HG03571 (cell line): ENCODE data around the gene BET1L.
"Not testable (repeated sequence)": the region's sequence is repeated elsewhere in the genome, so short reads cannot be mapped to it uniquely, and the experiment has no call there.

Source experiments
- ATAC-seq: cut with Tn5 transposase; IDR thresholded peaks from one replicate; pipeline ENCODE4 v1.9.1; 2021; ENCODE audit not compliant: unreplicated experiment

Gene BET1L

GRCh38 chr11:230431-230830, 23.2 kb upstream of the BET1L start:
- no peak for ATAC-seq

- ATAC-seq = no peak
These were observed 20.7 kb upstream of the BET1L start for GRCh38 chr11:227824-228379.

GRCh38 chr11:225734-226453, 18.7 kb upstream of the BET1L start:
- no peak for ATAC-seq

- ATAC-seq = no peak
These were observed 17.2 kb upstream of the BET1L start for GRCh38 chr11:224424-224823.

GRCh38 chr11:223884-224283, 16.7 kb upstream of the BET1L start:
- ATAC-seq = no peak

GRCh38 chr11:223026-223789, 16.0 kb upstream of the BET1L start:
- no peak for ATAC-seq

GRCh38 chr11:221998-222789, 15.0 kb upstream of the BET1L start:
- ATAC-seq = no peak

DNA sequence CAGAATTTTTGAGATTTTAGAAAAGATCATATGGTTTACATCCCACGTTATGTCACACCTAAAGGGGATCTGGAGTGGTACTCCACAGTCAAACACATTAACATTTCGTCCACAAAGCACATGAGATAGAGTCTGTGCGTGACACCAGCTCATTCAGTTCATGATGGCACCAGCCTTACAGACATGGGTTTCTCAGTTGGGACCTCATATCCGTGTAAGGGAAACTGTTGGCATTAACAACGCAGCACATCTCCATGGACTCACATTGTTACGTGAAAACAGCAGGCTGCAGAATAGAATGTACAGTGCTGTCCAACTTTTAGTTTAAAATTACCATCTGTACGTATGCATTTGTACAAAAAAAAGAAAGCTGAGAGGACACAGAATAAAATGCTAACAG, 14.3 kb upstream of the BET1L start:
- ATAC-seq = no peak

DNA sequence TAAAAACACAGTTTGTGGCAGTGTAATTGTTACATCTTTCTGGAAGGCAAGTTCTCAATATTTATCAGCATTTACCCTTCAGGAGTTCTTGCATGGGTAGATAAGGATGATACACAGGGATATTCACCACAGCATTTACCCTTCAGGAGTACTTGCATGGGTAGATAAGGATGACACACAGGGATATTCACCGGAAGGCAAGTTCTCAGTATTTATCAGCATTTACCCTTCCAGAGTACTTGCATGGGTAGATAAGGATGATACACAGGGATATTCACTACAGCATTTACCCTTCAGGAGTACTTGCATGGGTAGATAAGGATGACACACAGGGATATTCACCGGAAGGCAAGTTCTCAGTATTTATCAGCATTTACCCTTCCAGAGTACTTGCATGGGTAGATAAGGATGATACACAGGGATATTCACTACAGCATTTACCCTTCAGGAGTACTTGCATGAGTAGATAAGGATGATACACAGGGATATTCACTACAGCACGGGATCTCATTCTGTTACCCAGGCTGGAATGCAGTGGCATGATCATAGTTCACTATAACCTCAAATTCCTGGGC, 13.5 kb upstream of the BET1L start:
- ATAC-seq = not testable (repeated sequence)

GRCh38 chr11:218815-219593, 11.8 kb upstream of the BET1L start:
- no peak for ATAC-seq

DNA sequence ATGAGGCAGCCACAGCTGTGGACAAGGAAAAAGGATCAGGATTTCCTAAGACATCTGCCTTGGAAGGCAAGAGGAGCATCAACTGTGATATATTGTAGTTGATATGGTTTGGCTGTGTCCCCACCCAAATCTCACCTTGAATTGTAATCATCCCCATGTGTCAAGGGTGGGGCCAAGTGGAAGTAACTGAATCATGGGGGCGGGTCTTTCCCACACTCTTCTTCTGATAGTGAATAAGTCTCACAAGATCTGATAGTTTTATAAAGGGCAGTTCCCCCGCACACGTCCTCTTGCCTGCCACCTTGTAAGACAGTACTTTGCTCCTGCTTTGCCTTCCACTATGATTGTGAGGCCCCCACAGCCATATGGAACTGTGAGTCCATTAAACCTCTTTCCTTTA, 10.5 kb upstream of the BET1L start:
- ATAC-seq = no peak

DNA sequence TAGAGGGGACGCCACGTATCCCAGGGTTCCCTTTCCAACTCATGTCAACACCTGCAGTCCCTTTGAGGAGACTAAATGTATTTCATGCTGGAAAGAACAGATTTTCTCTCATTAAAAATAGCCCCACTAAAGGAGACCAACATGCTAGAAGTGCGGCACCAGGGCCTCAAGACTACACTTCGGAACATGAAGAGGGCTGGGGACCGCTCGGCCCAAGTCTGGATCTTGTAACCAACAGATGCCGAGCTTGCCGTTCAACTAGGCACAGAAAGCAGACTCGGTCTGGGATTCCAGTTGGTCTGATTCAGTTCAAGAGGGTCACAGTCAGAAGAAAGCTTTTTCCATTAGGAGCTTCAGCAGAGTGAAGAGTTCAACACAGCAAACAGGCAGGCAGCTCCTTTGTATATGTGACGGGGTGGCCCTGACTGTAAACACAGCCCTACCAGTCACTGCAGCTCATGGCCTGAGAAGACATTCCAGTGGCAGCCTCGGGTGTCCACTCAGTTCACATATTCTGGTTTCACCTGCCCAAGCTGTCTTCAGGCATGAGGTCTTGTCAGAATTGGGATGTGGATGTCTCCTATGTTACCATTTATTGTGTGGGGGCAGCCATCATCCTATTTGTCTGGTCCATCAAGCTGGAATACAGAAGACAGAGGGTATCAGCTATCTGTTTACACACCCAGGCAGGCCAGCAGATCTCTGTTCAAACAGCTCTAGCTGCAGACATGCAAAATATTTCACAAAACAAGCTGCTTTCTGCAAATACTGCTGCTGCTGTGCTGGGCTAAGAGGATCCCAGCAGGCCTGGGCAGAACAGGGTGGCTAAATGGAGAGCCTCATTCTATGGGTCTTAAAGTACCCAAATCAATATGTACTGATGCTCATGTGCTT, 9.1 kb upstream of the BET1L start:
- ATAC-seq = no peak

- no peak for ATAC-seq
These were observed 8.4 kb upstream of the BET1L start for GRCh38 chr11:215581-216037.

GRCh38 chr11:214083-214482, 6.9 kb upstream of the BET1L start:
- ATAC-seq = no peak

DNA sequence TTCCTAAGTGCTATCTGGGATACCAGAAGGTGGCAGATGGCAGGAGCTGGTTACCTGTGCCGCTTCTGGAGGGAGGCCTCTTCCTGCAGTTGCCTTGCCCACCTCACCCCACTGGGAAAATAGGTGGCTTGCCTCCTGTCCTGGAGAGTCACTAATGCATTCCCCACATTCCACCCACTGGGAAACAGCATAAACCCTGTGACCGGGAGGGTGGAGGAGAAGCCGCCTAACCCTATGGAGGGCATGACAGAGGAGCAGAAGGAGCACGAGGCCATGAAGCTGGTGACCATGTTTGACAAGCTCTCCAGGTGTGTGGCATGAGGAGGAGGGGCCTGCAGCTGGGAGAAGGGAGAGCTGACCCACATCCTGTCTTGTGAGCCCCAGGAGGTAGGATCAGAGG, 5.9 kb upstream of the BET1L start:
- no peak for ATAC-seq

GRCh38 chr11:212150-213100, 5.2 kb upstream of the BET1L start:
- ATAC-seq = no peak

GRCh38 chr11:211741-212140, 4.5 kb upstream of the BET1L start:
- no peak for ATAC-seq

- no peak for ATAC-seq
These were observed 4.1 kb upstream of the BET1L start for GRCh38 chr11:211295-211694.
